CD4-positive, CD25-positive, alpha-beta regulatory T cell (primary cell): ENCODE results near the gene GAS6. TPM values are rescaled to one million over a fixed set of nuclear protein-coding genes. Genes with fewer than 3 reads are reported as not detected.

Source experiments
- ATAC-seq, 2 donors: fragments of 150-1000 bp; cut with Tn5 transposase; one replicate each; pipeline ENCODE4 v1.10.0; 2021; ENCODE audit warnings: low read depth in 2 of 2, moderate number of reproducible peaks in 2 of 2, moderate library complexity in 1 of 2
- DNase-seq, 3 donors: peaks; one replicate each; pipeline versions ENCODE4 v3.0.0 to v3.0.0-alpha.2; 2012 to 2022; ENCODE audit warnings: mixed read lengths in 1 of 3
- H3K27ac ChIP-seq: one replicate; pipeline ENCODE4 v1.7.0; 2013; ENCODE audit warnings: mild to moderate bottlenecking, low read length; ENCODE audit not compliant: insufficient read depth, poor library complexity, severe bottlenecking
- H3K27me3 ChIP-seq: one replicate; pipeline ENCODE4 v1.7.0; 2013; ENCODE audit warnings: low read length; ENCODE audit not compliant: control insufficient read depth, insufficient read depth
- H3K36me3 ChIP-seq: one replicate; pipeline ENCODE4 v1.7.0; 2013; ENCODE audit warnings: mild to moderate bottlenecking, low read length, moderate library complexity; ENCODE audit not compliant: control insufficient read depth, insufficient read depth
- H3K4me1 ChIP-seq: 2 replicates; pipeline ENCODE4 v1.7.0; 2013; ENCODE audit warnings: mild to moderate bottlenecking, low read length; ENCODE audit not compliant: insufficient read depth, control insufficient read depth, poor library complexity, severe bottlenecking
- H3K4me3 ChIP-seq: one replicate; pipeline ENCODE4 v1.7.0; 2013; ENCODE audit warnings: low read depth, mild to moderate bottlenecking, low read length, moderate library complexity
- H3K9me3 ChIP-seq, 2 experiments: 1 replicate in 1 of 2; 2 replicates in 1 of 2; pipeline ENCODE4 v1.7.0; 2013; ENCODE audit warnings: low read length in 2 of 2, mild to moderate bottlenecking in 1 of 2, moderate library complexity in 1 of 2; ENCODE audit not compliant: control insufficient read depth in 2 of 2
- H3K27ac Mint-ChIP-seq, 3 donors: one replicate each; pipeline ENCODE4 v1.8.0; 2020 to 2022; ENCODE audit warnings: mild to moderate bottlenecking in 3 of 3, mixed read lengths in 3 of 3, moderate library complexity in 2 of 3
- H3K27me3 Mint-ChIP-seq: one replicate; pipeline ENCODE4 v1.8.0; 2022; ENCODE audit warnings: mild to moderate bottlenecking, mixed read lengths
- H3K36me3 Mint-ChIP-seq: one replicate; pipeline ENCODE4 v1.8.0; 2020; ENCODE audit warnings: mixed read lengths
- H3K4me1 Mint-ChIP-seq, 4 donors: one replicate each; pipeline ENCODE4 v1.8.0; 2020 to 2022; ENCODE audit warnings: mixed read lengths in 4 of 4, mild to moderate bottlenecking in 1 of 4
- H3K4me3 Mint-ChIP-seq, 4 donors: one replicate each; pipeline ENCODE4 v1.8.0; 2020 to 2022; ENCODE audit warnings: mild to moderate bottlenecking in 4 of 4, mixed read lengths in 4 of 4, moderate library complexity in 3 of 4
- H3K9me3 Mint-ChIP-seq, 7 donors: one replicate each; pipeline ENCODE4 v1.8.0; 2020 to 2022; ENCODE audit warnings: mixed read lengths in 7 of 7, mild to moderate bottlenecking in 3 of 7, moderate library complexity in 2 of 7
- polyA plus RNA-seq, 4 donors: library from polyadenylated mRNA; unstranded; fragments of 300-500 nt; fragmentation: Illumina TruSeq; gene quantifications; one replicate each; pipeline ENCODE4 v1.2.3, GENCODE V29; 2021
- total RNA-seq: library from RNA; stranded (reverse); gene quantifications from one replicate; pipeline ENCODE4 v1.2.3, GENCODE V29; 2022

GAS6 gene
- total and polyA plus RNA-seq, 5 donors from 2014 or later, result 0.29 to 2.8 (median 0.34) TPM; not detected in 2

DNA sequence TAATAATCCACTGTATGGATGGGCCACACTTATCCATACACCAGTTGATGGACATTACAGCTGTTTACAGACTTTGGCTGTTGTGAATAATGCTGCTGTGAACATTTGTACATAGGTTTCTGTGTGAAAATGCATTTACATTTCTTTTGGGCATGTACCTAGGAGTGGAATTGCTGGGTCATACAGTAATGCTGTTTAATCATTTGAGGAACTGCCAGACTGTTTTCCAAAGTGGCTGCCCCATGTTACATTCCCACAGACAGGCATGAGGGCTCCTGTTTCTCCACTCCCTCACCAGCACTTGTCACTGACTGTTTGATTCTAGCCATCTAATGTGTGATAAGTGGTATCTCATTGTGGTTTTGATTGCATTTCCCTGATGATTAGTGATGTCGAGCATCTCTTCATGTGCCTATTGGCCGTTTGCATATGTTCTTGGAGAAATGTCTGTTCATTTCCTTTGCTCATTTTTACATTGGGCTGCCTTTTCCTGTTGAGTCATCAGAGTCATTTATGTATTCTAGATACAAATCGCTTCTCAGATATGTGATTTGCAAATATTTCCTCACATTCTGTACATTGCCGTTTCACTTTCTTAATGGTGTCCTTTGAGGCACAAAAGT is 92.1 kb downstream of the GAS6 start:
- H3K27me3 Mint-ChIP-seq, result no peaks in the 10 kb centered on the region
- H3K36me3 ChIP-seq, result no peaks in the 10 kb centered on the region
- no peak overlapping the region for H3K4me3 Mint-ChIP-seq
- peaks cover 0 to 9% (median 0%) of the 10 kb centered on the region in 7 donors for H3K9me3 Mint-ChIP-seq
- H3K27me3 ChIP-seq, result no peaks in the 10 kb centered on the region
- H3K4me3 ChIP-seq, result no peak overlapping the region
- no peaks in the 10 kb centered on the region for H3K9me3 ChIP-seq
- no peak overlapping the region for H3K27ac Mint-ChIP-seq
- DNase-seq (peak in 1 of 3 donors; percentile 47), ATAC-seq (peak; percentile 12 to 42)
- H3K4me1 Mint-ChIP-seq, result peaks cover 0 to 12% (median under 1%) of the 10 kb centered on the region in 4 donors
- no peaks in the 10 kb centered on the region for H3K36me3 Mint-ChIP-seq
- no peak overlapping the region for H3K27ac ChIP-seq
- no peaks in the 10 kb centered on the region for H3K4me1 ChIP-seq

DNA sequence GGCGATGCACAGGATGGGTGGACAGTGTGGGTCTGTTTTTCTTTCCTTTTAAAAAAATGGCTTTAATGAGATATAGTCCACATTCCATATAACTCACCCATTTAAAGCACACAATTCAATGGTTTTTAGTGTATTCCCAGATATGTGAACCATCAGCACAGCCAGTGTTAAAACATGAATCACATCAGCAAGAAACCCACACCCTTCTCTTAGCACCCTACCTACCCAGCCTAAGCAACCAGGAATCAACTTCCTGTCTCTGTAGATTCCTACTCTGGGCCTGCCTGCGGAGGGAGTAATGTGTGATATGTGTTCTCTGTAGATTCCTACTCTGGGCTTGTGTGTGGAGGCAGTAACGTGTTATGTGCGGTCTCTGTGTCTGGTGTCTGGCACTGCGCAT is 92.9 kb downstream of the GAS6 start:
- Mint-ChIP-seq H3K27ac (no peak overlapping the region), H3K27me3 (no peaks in the 10 kb centered on the region), H3K9me3 (peaks cover 0 to 9% (median 0%) of the 10 kb centered on the region in 7 donors), H3K4me3 (peak overlapping the region in 1 of 4 donors; percentile 28), H3K4me1 (peaks cover 0 to 12% (median under 1%) of the 10 kb centered on the region in 4 donors), H3K36me3 (no peaks in the 10 kb centered on the region)
- DNase-seq (no peak), ATAC-seq (no peak)
- Histone ChIP-seq H3K4me1 (no peaks in the 10 kb centered on the region), H3K36me3 (no peaks in the 10 kb centered on the region), H3K4me3 (no peak overlapping the region), H3K27me3 (no peaks in the 10 kb centered on the region), H3K27ac (no peak overlapping the region), H3K9me3 (no peaks in the 10 kb centered on the region)

Other genes starting within 250 kb of the GAS6 start
- gene ATP4B, start 205.9 kb downstream of the GAS6 start, total RNA-seq, result not detected
- gene ATP4B, start 205.9 kb downstream of the GAS6 start, polyA plus RNA-seq, result not detected
- not detected for gene GRK1, start 196.9 kb downstream of the GAS6 start, total RNA-seq
- gene GRK1, start 196.9 kb downstream of the GAS6 start, polyA plus RNA-seq, result not detected
- 1.3 TPM for gene TMEM255B, start 104.8 kb downstream of the GAS6 start, total RNA-seq
- gene TMEM255B, start 104.8 kb downstream of the GAS6 start, polyA plus RNA-seq, result under 1 TPM in 3 of 4 donors, not detected in 1; 0.02 to 0.11 (median 0.10) TPM
- gene C13orf46, start 110.0 kb upstream of the GAS6 start, total RNA-seq, result 21.2 TPM
- gene C13orf46, start 110.0 kb upstream of the GAS6 start, polyA plus RNA-seq, result 1 to 10 TPM in 1 of 4 donors, under 1 TPM in 3; 0.16 to 1.6 (median 0.45) TPM